Putamen (tissue), 1 donor: ENCODE measurements around the gene TINAGL1.
"Not testable (repeated sequence)": the region's sequence is repeated elsewhere in the genome, so short reads cannot be mapped to it uniquely, and the experiment has no call there.

ENCODE experiments used
- DNase-seq: peaks from one replicate; pipeline ENCODE4 v3.0.0-alpha.2; 2016; ENCODE audit warnings: low spot score

The TINAGL1 gene

DNA sequence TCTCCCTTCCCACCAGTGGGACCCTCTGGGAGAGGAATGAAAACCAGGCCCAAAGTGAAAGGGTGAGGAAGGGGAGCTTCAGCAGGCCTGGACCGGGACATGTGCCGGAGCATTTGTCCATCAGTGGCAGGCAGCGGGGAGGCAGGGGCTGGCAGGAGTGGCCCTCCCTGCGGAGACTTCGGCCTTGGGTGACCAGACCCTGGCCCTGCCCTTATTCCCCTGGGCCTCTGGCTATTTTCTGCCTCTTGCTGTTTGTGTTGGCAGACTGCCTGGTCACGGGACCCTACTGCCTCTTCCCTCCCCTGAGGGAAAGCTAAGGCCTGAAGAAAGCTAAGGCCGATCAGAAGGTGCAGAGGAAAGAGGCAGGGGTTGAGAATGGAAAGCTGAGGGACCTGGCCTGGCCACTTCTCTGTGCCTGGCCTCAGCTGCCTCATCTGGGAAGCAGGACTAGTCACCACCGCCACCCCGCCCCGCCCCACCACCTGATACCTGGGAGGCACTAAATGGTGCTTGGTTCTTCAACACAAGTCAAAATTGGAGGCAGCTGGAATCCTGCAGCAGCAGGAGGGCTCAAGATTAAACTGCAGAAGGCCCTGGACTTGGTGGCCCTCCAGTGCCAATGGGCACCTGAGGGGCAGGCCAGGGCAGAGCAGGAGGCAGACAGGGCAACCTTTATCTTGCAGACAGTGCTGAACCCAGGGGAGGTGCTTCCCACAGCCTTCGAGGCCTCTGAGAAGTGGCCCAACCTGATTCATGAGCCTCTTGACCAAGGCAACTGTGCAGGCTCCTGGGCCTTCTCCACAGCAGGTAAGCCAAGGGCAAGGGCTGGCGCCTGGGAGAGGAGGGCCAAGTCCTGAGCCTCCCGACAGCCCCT is 7.9 kb downstream of the TINAGL1 start:
- DNase-seq: peak; percentile 25

DNA sequence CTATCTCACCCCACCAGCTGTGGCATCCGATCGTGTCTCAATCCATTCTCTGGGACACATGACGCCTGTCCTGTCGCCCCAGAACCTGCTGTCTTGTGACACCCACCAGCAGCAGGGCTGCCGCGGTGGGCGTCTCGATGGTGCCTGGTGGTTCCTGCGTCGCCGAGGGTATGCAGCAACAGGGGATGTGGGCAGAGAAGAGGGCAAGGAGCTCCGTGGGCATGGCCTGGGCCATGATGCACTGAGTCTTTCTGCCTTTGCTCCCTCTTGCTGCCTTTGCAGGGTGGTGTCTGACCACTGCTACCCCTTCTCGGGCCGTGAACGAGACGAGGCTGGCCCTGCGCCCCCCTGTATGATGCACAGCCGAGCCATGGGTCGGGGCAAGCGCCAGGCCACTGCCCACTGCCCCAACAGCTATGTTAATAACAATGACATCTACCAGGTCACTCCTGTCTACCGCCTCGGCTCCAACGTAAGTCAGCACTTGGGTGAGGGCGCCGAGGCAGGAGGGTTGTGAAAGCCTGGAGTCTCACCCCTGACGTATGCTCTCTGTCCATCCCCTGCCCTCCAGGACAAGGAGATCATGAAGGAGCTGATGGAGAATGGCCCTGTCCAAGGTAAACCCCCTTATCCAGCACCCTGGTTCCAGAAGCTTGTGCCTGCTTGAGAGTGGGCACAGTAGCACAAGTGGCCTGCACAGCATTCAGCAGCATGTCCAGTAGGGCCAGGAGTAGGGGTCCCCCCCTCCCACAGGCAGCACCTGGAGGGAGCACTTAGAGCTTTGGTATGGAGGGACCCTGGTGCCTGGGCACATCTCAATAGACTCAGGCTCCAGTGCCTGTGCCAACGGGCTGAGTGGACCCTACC is 8.8 kb downstream of the TINAGL1 start:
- no peak for DNase-seq

DNA sequence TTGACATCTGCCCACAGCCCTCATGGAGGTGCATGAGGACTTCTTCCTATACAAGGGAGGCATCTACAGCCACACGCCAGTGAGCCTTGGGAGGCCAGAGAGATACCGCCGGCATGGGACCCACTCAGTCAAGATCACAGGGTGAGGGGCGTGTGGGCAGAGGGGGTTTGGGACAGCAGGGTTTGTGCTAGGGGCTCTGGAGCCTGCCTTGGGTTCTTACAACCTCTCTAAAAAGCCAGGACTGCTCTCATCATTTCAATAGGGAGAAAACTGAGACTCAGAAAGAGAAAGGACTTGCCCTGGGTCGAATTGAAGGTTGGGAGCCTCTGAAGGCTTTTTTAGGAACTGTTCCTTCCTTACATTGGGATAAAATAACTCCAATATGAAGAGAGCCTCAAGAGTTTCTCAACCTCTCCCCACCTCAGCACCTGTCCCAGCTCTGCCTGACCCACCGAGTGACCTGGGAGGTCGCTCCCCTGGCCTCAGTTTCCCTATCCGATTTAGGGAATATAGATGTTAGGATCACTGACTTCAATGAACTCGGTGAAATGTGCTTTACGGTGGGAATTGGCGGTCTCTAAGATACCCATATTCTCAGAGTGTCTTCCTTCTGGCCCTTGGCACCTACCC is 9.5 kb downstream of the TINAGL1 start:
- no peak for DNase-seq

DNA sequence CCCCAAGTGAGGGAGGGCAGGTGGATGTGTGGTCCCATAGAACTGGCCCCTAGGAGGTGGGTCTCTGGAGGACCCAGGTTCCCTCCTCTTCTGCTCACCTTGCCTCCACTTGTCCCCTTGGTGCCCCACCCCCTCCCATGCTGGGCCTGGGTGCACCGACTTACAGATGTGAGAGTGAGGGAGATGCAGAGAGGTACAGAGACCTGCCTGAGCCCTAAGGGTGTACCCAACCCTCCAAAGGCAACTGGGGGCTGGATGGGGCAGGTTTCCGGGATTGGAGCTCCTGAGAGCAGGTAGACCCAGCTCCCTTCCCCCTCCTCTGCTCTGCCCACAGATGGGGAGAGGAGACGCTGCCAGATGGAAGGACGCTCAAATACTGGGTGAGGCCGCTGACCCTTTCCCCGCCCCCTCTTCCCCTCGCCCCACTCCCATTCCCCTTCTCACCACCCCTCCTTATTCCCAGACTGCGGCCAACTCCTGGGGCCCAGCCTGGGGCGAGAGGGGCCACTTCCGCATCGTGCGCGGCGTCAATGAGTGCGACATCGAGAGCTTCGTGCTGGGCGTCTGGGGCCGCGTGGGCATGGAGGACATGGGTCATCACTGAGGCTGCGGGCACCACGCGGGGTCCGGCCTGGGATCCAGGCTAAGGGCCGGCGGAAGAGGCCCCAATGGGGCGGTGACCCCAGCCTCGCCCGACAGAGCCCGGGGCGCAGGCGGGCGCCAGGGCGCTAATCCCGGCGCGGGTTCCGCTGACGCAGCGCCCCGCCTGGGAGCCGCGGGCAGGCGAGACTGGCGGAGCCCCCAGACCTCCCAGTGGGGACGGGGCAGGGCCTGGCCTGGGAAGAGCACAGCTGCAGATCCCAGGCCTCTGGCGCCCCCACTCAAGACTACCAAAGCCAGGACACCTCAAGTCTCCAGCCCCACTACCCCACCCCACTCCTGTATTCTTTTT is 10.3 kb downstream of the TINAGL1 start:
- no peak for DNase-seq

DNA sequence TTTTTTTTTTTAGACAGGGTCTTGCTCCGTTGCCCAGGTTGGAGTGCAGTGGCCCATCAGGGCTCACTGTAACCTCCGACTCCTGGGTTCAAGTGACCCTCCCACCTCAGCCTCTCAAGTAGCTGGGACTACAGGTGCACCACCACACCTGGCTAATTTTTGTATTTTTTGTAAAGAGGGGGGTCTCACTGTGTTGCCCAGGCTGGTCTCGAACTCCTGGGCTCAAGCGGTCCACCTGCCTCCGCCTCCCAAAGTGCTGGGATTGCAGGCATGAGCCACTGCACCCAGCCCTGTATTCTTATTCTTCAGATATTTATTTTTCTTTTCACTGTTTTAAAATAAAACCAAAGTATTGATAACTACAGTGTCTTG is 11.0 kb downstream of the TINAGL1 start:
- DNase-seq: not testable (repeated sequence)

DNA sequence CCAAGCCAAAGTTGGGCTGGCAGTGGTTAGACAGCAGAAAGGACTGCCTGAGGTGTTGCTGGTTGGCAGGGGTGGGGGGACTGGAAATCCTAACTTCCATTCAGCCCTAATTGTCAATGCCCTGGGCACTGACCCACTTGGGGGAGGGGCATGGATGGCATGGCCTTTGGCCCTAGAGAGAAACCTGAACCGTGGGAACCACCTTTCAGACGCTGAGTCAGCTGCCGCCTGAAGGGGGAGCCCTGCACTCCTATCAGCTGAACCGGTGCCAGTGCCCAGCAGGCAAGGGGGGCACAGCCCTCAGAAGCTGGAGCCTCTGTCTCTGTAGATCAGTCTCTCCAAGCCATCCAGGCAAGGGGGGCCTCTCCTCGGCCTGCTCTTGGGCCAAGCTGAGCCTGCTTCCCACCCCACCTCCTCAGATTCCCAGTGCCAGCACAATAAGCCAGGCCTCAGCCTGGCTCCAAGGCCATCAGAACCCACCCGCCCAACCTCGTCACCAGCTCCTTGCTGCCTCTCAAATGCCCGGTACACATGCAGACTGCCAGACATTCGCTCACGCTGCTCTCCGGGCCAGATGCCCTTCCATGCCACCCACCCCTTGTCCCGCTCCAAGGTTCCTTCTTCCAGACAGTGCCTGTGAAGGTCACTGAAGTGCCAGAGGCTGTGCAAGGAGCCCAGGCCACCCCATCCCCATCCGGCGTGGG is 11.6 kb downstream of the TINAGL1 start:
- DNase-seq: peak; percentile 9

DNA sequence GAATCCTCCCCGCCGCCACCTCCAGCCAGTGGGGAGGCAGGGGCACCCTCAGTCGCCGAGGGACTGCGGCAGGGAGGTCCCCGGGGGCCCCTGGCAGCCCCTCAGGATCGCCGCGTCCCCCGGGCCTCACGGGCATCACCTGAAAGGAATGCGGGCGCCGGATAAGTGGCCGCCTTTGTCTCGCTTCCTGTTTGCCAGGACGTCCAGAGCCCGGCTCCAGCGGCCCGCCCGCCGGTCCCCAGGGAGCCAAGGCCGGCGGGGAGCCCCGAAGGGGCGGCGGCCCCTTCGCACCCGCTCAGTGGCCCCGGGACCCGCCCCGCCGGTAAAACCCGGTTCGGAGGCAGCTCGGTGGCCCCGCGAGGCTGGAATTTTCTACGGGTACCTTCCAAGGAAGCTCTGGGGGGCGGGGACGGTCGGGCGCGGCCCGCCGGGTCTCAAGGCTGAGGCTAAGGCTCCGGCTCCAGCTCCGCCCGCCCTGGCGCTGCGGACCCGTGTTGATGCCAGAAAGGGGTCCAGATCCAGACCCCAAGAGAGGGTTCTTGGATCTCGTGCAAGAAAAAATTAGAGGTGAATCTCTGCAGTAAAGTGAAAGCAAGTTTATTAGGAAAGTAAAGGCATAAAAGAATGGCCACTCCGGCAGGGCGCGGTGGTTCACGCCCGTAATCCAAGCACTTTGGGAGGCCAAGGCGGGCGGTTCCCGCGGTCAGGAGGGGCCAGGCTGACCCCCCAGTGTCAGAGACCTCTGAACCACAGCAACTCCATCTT is 12.6 kb downstream of the TINAGL1 start:
- DNase-seq: no peak

DNA sequence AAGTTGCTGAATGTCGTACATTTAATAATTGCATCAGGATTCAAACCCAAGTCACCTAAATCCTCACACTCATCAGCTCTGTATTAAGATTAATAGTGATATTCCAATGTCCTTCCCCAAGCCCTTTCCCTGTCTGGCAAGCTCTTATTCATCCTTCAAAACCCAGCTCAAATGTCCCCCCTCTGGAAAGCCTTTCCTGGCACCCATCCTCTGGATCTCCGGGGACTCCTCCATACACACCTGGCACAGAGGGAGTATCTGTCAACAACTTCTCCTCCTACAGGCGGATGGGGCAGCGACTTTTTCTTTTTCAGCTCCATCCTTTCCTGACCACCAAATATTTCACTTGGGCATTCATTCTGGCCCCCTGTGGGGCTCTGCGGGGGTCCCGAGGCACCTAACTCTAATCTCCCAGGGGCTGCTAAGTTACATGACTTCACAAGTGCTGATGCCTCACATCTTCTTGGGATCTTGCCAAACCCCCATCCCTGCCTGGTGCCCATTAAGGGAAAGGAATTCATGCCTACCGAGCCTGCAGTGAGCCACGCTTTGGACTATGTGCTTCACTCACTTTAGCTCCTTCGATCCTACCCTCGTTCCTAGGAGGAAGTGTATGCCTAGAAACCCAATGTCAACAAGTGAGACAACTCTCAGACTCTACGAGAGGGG is 15.2 kb downstream of the TINAGL1 start:
- no peak for DNase-seq

DNA sequence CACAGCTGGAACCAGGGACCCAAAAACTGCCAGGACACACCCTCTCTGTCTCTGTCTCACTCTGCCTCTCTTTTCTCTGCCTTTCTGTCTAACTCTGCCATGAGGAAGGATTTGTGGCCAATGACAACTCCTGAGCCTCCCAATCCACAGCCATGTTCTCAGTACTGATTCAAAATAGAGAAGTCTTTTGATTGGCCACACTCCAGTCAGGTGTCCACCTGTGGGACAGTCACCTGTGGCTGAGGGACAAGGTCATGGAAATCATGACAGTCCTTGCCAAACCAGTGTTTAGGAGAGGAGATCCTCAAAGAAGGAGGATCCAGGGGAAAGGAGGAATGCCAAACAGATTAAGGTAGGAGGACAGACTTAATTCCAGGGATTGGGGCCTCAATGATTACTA is 15.8 kb downstream of the TINAGL1 start:
- DNase-seq: no peak

DNA sequence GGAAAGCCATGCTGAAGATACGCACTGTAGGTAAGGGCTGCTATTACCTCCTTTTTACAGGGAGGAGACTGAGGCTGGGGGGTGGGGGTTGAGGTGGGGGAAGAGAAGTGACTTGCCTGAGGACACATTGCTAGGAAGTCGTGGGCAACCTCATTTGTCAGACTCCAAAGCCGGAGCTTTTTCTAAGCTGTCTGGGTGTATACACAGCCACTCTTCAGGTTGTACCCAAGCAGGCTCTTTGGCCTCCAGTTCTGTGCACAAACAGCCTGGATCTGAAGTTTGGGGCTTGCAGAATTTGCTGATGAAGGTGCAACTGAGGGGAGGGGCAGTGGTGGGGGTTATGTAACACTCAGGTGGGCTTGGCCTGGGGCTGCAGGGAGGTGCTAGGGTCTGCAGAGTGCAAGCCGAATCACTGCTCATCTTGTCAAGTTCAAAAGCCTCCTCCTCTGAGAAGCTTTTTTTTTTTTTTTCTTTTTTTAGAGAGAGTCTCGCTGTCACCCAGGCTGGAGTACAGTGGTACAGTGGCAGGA is 16.9 kb downstream of the TINAGL1 start:
- DNase-seq: no peak

DNA sequence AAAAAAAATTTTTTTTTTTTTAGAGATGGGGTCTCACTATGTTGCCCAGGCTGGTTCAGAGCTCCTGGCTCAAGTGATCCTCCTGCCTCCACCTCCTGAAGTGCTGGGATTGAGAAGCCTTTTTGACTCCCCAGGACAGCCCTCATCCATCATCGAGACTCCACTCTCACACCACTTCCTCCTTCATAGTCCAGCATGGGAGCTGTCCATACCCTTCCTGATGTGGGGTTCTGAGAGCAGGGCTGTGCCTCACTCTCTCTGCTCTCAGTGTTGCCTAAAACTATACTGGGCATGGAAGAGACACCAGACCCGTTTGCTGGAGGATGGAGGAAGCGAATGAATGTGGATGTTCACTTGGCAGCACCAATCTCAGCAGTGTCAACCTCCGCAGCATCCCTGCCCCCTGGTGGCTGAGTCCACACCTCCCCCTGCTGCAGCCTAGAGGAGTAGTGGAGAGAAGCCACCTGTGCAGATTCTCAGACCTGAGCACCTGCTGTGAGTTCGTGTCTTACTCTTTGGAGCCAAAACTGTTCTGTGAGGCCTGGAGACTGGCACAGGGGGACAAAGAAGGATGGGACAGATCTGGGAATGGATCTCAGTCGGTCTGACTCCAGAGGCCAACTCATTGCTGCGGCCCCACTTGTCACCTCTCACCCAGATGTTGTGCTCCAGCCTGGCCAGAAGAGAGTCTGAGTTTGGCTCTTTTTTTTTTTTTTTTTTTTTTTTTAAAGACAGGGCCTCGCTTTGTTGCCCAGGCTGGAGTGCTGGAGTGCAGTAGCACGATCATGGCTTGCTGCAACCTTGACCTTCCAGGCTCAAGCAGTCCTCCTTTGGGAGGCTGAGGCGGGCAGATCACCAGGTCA is 17.7 kb downstream of the TINAGL1 start:
- DNase-seq: peak; percentile 27

DNA sequence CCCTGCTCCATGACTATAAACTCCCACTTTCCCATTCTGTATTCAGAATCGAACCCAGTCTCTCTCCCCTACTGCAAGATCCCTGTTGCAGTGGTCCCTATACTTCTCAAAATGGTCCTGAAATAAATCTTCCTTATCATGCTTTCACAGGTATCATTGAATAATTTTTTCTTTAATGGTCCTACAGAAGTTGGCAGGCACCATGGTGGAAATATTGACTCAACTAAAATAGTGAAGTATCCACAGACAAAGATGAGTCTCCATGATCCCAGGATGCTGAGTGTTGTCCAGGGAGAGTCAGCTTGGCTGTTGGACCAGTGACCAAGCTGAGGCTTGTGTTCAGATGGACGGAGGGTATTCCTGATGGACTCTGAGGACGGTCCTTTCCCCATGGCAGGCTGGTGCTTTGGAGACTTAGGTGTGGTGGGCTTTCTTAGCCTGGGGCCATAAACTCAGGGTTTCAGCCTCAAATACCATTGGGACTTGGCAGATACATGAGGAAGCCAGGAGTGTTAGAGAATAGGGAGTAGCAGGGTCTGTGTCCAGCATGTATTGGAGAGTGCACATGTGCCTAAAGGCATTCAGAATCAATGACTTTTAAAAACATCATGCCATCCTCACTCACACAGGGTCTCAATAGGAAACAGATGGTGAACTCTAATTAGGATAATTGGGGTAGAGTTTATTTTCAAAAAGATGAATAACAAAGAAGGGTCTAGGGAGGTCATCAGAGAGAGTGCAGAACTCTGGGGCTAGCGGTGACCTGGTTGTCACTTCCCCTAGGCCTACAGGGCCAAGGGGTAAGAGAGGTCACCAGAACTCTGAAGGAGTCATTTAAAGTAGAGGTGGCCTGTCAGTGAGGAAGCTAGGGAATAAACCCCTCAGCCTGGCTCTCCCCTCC is 19.8 kb downstream of the TINAGL1 start:
- DNase-seq: no peak

DNA sequence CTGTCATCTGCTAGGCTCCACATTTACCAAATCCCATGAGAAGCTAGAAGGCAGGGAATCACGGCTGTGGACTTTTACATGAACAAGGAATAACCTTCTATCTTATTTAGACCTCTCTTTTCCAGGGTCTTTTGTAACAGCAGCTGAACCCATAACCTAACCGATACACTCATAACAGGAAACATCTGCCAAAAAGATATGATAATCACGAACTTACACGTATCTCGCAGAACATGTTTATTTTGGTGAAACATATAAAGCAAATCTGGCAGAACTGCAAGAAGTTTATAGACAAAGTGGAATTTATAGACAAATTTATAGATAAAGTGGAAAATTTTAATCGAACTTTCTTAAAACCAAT is 20.4 kb downstream of the TINAGL1 start:
- DNase-seq: no peak

DNA sequence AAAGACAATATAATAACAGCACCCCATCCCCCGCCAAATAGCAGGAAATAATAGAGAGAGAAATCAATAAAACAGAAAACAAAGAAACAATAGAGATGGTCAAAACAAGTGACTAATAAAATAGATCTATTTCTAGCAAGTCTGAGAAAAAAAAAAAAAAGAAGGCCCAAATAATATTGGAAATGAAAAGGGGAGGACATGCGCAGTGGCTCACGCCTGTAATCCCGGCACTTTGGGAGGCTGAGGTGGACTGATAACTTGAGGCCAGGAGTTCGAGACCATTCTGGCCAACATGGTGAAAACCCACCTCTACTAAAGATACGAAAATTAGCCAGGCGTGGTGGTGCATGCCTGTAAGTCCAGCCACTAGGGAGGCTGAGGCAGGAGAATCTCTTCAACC is 22.7 kb downstream of the TINAGL1 start:
- no peak for DNase-seq

DNA sequence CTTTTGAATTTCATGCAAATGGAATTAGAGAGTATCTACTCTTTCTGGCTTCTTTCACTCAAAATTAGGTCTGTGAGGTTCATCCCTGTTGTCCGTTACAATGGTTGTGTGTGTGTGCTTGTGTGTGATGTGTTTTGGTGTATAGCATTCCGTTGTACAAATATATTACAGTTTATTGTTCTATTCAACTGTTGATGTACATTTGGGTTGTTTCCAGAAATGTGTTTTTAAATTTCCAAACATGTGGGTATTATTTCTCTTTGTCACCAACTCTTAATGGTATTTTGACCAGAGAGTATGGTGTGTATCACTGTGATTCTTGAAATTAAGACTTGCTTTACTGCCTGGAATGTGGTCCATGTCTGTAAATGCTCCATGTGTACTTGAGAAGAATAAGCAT is 24.3 kb downstream of the TINAGL1 start:
- DNase-seq: no peak

DNA sequence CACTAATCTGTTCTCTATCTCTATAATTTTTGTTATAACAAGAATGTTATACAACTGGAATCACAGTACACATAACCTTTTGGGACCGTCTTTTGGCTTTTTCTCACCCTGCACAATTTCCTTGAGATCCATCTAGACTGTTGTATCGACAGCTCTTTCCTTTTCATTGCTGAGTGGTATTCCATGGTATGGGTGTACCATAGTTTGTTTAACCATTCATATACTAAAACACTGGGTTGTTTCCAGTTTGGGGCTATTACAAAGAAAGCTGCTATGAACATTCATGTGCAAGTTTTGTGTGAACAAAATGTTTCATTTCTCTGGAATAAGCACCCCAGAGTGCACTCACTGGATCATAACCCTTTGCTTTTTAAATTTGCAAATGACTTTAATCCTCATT is 25.8 kb downstream of the TINAGL1 start:
- DNase-seq: no peak

DNA sequence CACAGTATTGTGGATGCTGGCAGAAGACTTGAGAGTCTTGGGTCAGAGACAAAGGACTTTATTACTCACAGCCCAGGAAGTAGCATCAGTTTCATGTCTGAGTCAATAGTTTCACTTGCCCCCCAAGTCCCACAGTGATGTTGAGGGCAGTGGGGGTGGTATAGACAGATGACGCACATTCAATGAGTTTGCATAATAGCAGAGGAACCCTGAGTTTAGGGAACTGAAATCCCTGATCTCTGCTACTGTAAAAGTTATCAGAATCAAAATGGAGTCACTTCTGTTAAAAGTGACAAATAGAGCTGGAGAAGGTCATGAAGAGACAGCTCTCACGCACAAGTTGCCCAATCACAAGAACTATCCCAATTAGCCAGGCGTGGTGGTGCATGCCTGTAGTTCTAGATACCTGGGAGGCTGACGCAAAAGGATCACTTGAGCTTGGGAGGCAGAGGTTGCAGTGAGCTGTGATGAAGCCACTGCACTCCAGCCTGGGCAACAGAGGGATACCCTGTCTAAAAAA is 29.7 kb downstream of the TINAGL1 start:
- DNase-seq: no peak
